Coronary artery (tissue), 2 donors: ENCODE measurements around the gene YIPF5.

Experiments
- DNase-seq: peaks from one replicate; pipeline ENCODE4 v3.0.0-alpha.2; 2017; ENCODE audit warnings: low spot score
- H3K27ac ChIP-seq, 2 donors: fragments of 200-600 bp; sonication (generic); one replicate each; pipeline ENCODE4 v1.5.1; 2016 to 2019
- H3K4me3 ChIP-seq: fragments of 200-600 bp; sonication (generic); 2 replicates; pipeline ENCODE4 v1.5.1; 2016; ENCODE audit warnings: mild to moderate bottlenecking, moderate library complexity
- CTCF ChIP-seq: fragments of 200-600 bp; sonication (generic); IDR thresholded peaks from one replicate; pipeline ENCODE4 v1.5.1; 2019; ENCODE audit warnings: antibody characterized with exemption

YIPF5 gene

GRCh38 chr5:144114571-144114970 lies 55.9 kb downstream of the YIPF5 start:
- no peak for DNase-seq
- no peak overlapping the region for H3K4me3 ChIP-seq
- TF ChIP-seq CTCF = no peak
- H3K27ac ChIP-seq = no peak overlapping the region
